GM10248 (cell line): ENCODE data around the gene UBXN11.

Experiments used
- CTCF ChIA-PET: fragments of 300-600 bp; sonication (Branson Sonifier 250); formaldehyde crosslinking; extraction: SDS; loops from one replicate; lab custom pipeline; 2021; ENCODE audit warnings: antibody characterized with exemption; lab: Yijun Ruan, JAX
- POLR2A ChIA-PET: fragments of 350-650 bp; sonication (Branson Sonifier 250); formaldehyde crosslinking; extraction: SDS; loops from one replicate; lab custom pipeline; 2020; ENCODE audit warnings: antibody characterized with exemption; lab: Yijun Ruan, JAX
- DNase-seq: peaks from one replicate; pipeline ENCODE4 v3.0.0; 2012; ENCODE audit errors: extremely low spot score
- CTCF ChIP-seq: IDR thresholded peaks from 2 replicates; pipeline ENCODE4 v1.5.1; 2012; ENCODE audit warnings: mild to moderate bottlenecking, low read depth; ENCODE audit errors: extremely low read depth, missing control alignments, control extremely low read depth

Gene UBXN11

GRCh38 chr1:26268290-26269197 is 37.9 kb downstream of the UBXN11 start:
- ChIA-PET CTCF (interaction anchor here (0.8 to 1.2 kb wide), 2 partner anchors 35 to 46 kb away, joined by 3 read pairs; partner anchors contain the start of gene CEP85), POLR2A (no interaction called here)
- no peak for TF ChIP-seq CTCF
- no peak for DNase-seq

DNA sequence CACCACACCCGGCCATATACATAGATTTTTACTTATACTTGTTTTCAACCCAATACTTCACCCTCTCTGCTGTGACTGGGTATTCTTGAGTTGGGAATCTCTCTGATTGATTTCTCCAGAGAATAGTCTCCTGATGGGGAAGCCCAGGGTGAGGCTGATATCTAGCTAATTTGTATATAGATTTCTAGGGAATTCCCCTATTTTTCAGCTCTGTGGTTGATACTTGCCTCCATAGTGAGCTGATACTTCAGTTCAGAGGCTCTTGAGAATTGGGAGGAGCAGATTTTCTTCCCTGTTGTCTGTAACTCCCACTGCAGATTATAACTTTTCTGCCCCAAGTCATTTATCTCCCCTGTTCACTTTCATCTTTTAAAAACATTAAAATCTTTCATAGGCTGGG is 41.0 kb downstream of the UBXN11 start:
- CTCF ChIA-PET: interaction anchor here (1.0 to 6.4 kb wide), 10 partner anchors 10 to 152 kb away, joined by 3 to 42 read pairs (median 6); partner anchors contain the start of genes CD52, CEP85 and ZNF593
- POLR2A ChIA-PET: no interaction called here
- no peak for TF ChIP-seq CTCF
- DNase-seq: no peak

GRCh38 chr1:26263212-26263611 is 43.2 kb downstream of the UBXN11 start:
- TF ChIP-seq CTCF: no peak
- CTCF ChIA-PET: interaction anchor here (1.5 to 6.4 kb wide), 3 partner anchors 12 to 58 kb away, joined by 4 to 42 read pairs (median 7); partner anchors contain the start of gene CEP85
- no peak for DNase-seq
- POLR2A ChIA-PET: no interaction called here

GRCh38 chr1:26259578-26259977 is 46.9 kb downstream of the UBXN11 start:
- CTCF ChIA-PET: interaction anchor here (1.0 to 1.6 kb wide), 3 partner anchors 16 to 62 kb away, joined by 4 to 8 read pairs (median 5); partner anchors contain the start of gene CEP85
- POLR2A ChIA-PET: no interaction called here
- TF ChIP-seq CTCF: no peak
- DNase-seq: no peak

DNA sequence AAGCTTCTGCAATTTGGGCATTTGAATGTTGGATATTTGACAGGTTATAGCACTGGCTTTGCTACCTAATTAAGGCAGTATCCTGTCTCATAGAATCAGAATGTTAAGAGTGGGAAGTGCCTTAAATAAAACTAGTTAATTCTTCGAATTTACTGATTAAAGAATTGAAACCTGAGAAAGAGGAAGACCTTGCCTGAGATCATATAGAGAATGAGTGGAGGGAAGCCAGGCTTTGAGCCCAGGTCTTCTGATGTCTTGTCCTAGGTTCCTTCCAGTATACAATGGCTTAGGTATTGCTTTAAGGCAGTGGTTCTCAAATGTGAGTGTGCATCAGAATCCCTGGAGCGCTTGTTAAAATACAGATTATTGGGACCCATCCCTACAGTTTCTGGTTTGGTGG is 47.4 kb downstream of the UBXN11 start:
- TF ChIP-seq CTCF: no peak
- CTCF ChIA-PET: interaction anchor here (1.0 to 1.6 kb wide), 2 partner anchors 17 to 63 kb away, joined by 4 to 5 read pairs; no protein-coding TSS in a partner anchor
- no peak for DNase-seq
- POLR2A ChIA-PET: no interaction called here

DNA sequence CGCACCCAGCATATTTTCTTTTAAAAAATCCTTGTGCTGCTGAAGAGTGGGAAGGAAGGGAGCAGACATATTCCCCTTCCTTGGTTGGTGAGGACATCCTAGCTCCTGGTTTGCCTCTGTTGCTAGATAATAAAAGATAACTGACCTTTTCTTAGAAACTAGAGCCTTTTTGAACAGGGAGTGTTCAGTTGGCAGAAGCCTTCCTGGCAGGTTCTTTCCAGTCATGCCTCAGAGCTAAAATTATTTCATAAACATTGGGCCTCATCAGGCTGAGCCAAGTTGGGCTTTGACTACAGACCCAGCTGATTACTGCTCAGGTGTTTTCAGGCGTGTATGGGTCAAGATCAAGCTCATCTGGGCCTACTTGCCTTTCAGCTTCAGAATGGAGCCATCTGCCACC is 49.2 kb downstream of the UBXN11 start:
- POLR2A ChIA-PET: no interaction called here

More for the DNA sequence above, 49.2 kb downstream of the UBXN11 start:
- CTCF ChIA-PET: interaction anchor here (0.7 to 4.9 kb wide), 7 partner anchors 9 to 160 kb away, joined by 3 to 19 read pairs (median 7); partner anchors contain the start of gene CEP85
- TF ChIP-seq CTCF: no peak
- DNase-seq: no peak
